GM23338 (cell line): ENCODE results near the gene ZNF697. TPM values are rescaled to one million over a fixed set of nuclear protein-coding genes. Genes with fewer than 3 reads are reported as not detected.

Source experiments
- ATAC-seq: fragments of 200-7000 bp; cut with Tn5 transposase; 3 replicates; pipeline ENCODE4 v1.9.1; 2020
- DNase-seq: peaks from one replicate; pipeline ENCODE4 v3.0.0-alpha.2; 2015; ENCODE audit warnings: low spot score
- H2AFZ ChIP-seq: fragments of 200-600 bp; sonication (generic); 2 replicates; pipeline ENCODE4 v1.8.0; 2016; ENCODE audit warnings: antibody characterized with exemption, mild to moderate bottlenecking, moderate library complexity
- H3F3A ChIP-seq: fragments of 200-600 bp; sonication (generic); replicated peaks from 2 replicates; pipeline ENCODE4 v1.8.0; 2017; ENCODE audit warnings: antibody characterized with exemption, mixed run types, low read depth
- H3K27ac ChIP-seq: fragments of 200-600 bp; sonication (generic); 2 replicates; pipeline ENCODE4 v1.6.1; 2016; ENCODE audit warnings: low read depth
- H3K27me3 ChIP-seq: fragments of 200-600 bp; sonication (generic); 2 replicates; pipeline ENCODE4 v1.8.0; 2016; ENCODE audit warnings: mild to moderate bottlenecking, mixed run types, moderate library complexity; ENCODE audit not compliant: insufficient read depth
- H3K36me3 ChIP-seq: fragments of 200-600 bp; sonication (generic); 2 replicates; pipeline ENCODE4 v1.8.0; 2016; ENCODE audit warnings: mild to moderate bottlenecking; ENCODE audit not compliant: insufficient read depth
- H3K4me1 ChIP-seq: fragments of 200-600 bp; sonication (generic); 2 replicates; pipeline ENCODE4 v1.8.0; 2016; ENCODE audit warnings: mild to moderate bottlenecking, moderate library complexity; ENCODE audit not compliant: insufficient read depth
- H3K4me2 ChIP-seq: fragments of 200-600 bp; sonication (generic); 2 replicates; pipeline ENCODE4 v1.7.1; 2017; ENCODE audit warnings: mixed run types
- H3K4me3 ChIP-seq: fragments of 200-600 bp; sonication (generic); 2 replicates; pipeline ENCODE4 v1.6.1; 2016; ENCODE audit warnings: mixed run types
- H3K79me2 ChIP-seq: fragments of 200-600 bp; sonication (generic); replicated peaks from 2 replicates; pipeline ENCODE4 v1.8.0; 2017; ENCODE audit warnings: mild to moderate bottlenecking; ENCODE audit not compliant: insufficient read depth
- H3K9me2 ChIP-seq: fragments of 200-600 bp; sonication (generic); 2 replicates; pipeline ENCODE4 v1.8.0; 2017; ENCODE audit not compliant: insufficient read depth
- H4K20me1 ChIP-seq: fragments of 200-600 bp; sonication (generic); replicated peaks from 2 replicates; pipeline ENCODE4 v1.8.0; 2017; ENCODE audit warnings: mild to moderate bottlenecking; ENCODE audit not compliant: insufficient read depth
- H3K27ac Mint-ChIP-seq: 2 replicates; pipeline ENCODE4 v1.8.0; 2020; ENCODE audit warnings: inconsistent platforms, mild to moderate bottlenecking, moderate library complexity, mixed read lengths
- H3K27me3 Mint-ChIP-seq: 3 replicates; pipeline ENCODE4 v1.8.0; 2022; ENCODE audit warnings: low read depth, mild to moderate bottlenecking, moderate library complexity, mixed read lengths, inconsistent platforms; ENCODE audit not compliant: insufficient read depth, poor library complexity
- H3K36me3 Mint-ChIP-seq: 3 replicates; pipeline ENCODE4 v1.8.0; 2021; ENCODE audit warnings: low read depth, mild to moderate bottlenecking, inconsistent platforms, moderate library complexity, mixed read lengths
- H3K4me1 Mint-ChIP-seq: 3 replicates; pipeline ENCODE4 v1.8.0; 2020; ENCODE audit warnings: mild to moderate bottlenecking, inconsistent platforms, mixed read lengths
- H3K4me3 Mint-ChIP-seq: 3 replicates; pipeline ENCODE4 v1.8.0; 2021; ENCODE audit warnings: moderate library complexity, mild to moderate bottlenecking, inconsistent platforms, mixed read lengths
- H3K9me3 Mint-ChIP-seq: 3 replicates; pipeline ENCODE4 v1.8.0; 2020; ENCODE audit warnings: moderate library complexity, mild to moderate bottlenecking, inconsistent platforms, mixed read lengths
- CREB1 ChIP-seq: fragments of 250-450 bp; sonication (Bioruptor Pico); IDR thresholded peaks from 2 replicates; pipeline ENCODE4 v1.5.0; 2020; ENCODE audit warnings: low read depth, mild to moderate bottlenecking, moderate library complexity
- ETS1 ChIP-seq: IDR thresholded peaks from 2 replicates; pipeline ENCODE4 v1.6.1; 2016; ENCODE audit warnings: antibody characterized with exemption
- EZH2 ChIP-seq: fragments of 200-600 bp; sonication (generic); IDR thresholded peaks from one replicate; pipeline ENCODE4 v1.8.0; 2017; ENCODE audit warnings: antibody characterized with exemption, mild to moderate bottlenecking, low read depth; ENCODE audit not compliant: unreplicated experiment
- EZH2phosphoT487 ChIP-seq: fragments of 200-600 bp; sonication (generic); IDR thresholded peaks from one replicate; pipeline ENCODE4 v1.8.1; 2018; ENCODE audit warnings: antibody characterized with exemption; ENCODE audit not compliant: unreplicated experiment
- JUNB ChIP-seq: IDR thresholded peaks from one replicate; pipeline ENCODE4 v1.6.1; 2016; ENCODE audit warnings: antibody characterized with exemption; ENCODE audit not compliant: unreplicated experiment
- NANOG ChIP-seq: IDR thresholded peaks from 2 replicates; pipeline ENCODE4 v1.6.1; 2016; ENCODE audit warnings: antibody characterized with exemption, borderline replicate concordance
- POLR2AphosphoS5 ChIP-seq: IDR thresholded peaks from 2 replicates; pipeline ENCODE4 v1.6.1; 2016; ENCODE audit warnings: antibody characterized with exemption, low read depth
- REST ChIP-seq: IDR thresholded peaks from one replicate; pipeline ENCODE4 v1.6.1; 2018; ENCODE audit warnings: antibody characterized with exemption; ENCODE audit not compliant: unreplicated experiment
- STAT1 ChIP-seq: IDR thresholded peaks from one replicate; pipeline ENCODE4 v1.6.1; 2016; ENCODE audit warnings: antibody characterized with exemption; ENCODE audit not compliant: unreplicated experiment
- ZNF114 ChIP-seq: fragments of 250-450 bp; sonication (Bioruptor Pico); IDR thresholded peaks from 2 replicates; pipeline ENCODE4 v1.5.0; 2020; ENCODE audit warnings: mild to moderate bottlenecking, moderate library complexity
- ZNF331 ChIP-seq: fragments of 250-450 bp; sonication (Bioruptor Pico); IDR thresholded peaks from 2 replicates; pipeline ENCODE4 v1.5.0; 2020; ENCODE audit warnings: low read depth, mild to moderate bottlenecking, moderate library complexity
- polyA plus RNA-seq: library from polyadenylated mRNA; unstranded; fragments of >200 nt; fragmentation: Nextera tagmentation; extraction: Ambion mirVana; gene quantifications from 2 replicates; pipeline ENCODE4 v1.2.1, GENCODE V29; 2016
- total RNA-seq: library from RNA; depleted of rRNA; stranded (reverse); fragments of >200 nt; shearing (Covaris generic); gene quantifications from 2 replicates; pipeline ENCODE4 v1.2.3, GENCODE V29; 2014
- TF ChIP-seq, protein P1 (sequence below): fragments of 250-450 bp; sonication (Bioruptor Pico); IDR thresholded peaks from 2 replicates; pipeline ENCODE4 v1.5.0; 2020; ENCODE audit warnings: mild to moderate bottlenecking, moderate library complexity

Gene ZNF697
- total and polyA plus RNA-seq, 2 experiments from 2014 or later = 5.4 to 32.0 TPM

DNA sequence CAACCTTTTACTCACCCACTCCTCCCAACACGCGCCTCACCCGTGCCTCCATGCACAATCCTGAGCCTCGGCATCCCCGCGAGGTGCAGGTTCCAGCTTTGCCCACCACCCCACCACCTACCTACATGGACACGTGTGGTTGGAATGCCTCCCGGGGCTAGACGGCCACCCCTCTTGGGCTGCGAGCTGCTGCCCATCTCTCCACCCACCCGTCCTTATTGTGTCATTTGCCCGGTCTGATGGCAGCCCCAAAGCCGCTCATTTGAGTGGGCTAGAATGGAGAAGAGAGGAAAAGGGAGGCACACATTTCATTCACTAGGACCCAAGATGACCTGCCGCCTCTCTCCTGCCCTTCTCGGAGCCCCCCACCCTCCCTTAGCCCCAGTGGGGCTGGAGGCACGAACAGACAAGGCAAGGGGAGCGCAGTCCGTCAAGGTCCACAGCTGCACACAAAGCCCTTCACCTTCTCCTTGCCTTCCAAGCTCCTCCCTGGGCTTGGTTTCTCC lies 785 bp downstream of the ZNF697 start (continued):
- TF ChIP-seq ZNF331 (CRISPR knock-in tag) = no peak

- Mint-ChIP-seq H3K27me3 (peaks cover 12% of the 10 kb centered on the region), H3K4me1 (peaks cover 52% of the 10 kb centered on the region), H3K9me3 (no peaks in the 10 kb centered on the region), H3K4me3 (peak overlapping the region; percentile 91), H3K36me3 (peaks cover 14% of the 10 kb centered on the region), H3K27ac (peak overlapping the region; percentile 94)
- no peaks in the 10 kb centered on the region for H3K27me3 ChIP-seq
- peaks cover 54% of the 10 kb centered on the region for H3K79me2 ChIP-seq
- 0 out of 2 replicates have a peak overlapping the region, but pooled peaks have one; percentile 1 for H3K27ac ChIP-seq
- no peak for DNase-seq
- H3K4me3 ChIP-seq = peak overlapping the region; percentile 93
- peak overlapping the region; percentile 98 for H3K4me2 ChIP-seq
- H3K36me3 ChIP-seq = peaks cover 5% of the 10 kb centered on the region; the same call in 1 of the 2 replicates
- peaks cover 52% of the 10 kb centered on the region for H3K4me1 ChIP-seq
- peak; percentile 1 for ATAC-seq
- no peak overlapping the region for H2AFZ ChIP-seq
- peaks cover 16% of the 10 kb centered on the region; the same call in 1 of the 2 replicates for H4K20me1 ChIP-seq
- 0 out of 2 replicates have a peak, but pooled peaks cover 4% of the 10 kb centered on the region for H3F3A ChIP-seq
- no peaks in the 10 kb centered on the region for H3K9me2 ChIP-seq
- TF ChIP-seq, protein P1, sequence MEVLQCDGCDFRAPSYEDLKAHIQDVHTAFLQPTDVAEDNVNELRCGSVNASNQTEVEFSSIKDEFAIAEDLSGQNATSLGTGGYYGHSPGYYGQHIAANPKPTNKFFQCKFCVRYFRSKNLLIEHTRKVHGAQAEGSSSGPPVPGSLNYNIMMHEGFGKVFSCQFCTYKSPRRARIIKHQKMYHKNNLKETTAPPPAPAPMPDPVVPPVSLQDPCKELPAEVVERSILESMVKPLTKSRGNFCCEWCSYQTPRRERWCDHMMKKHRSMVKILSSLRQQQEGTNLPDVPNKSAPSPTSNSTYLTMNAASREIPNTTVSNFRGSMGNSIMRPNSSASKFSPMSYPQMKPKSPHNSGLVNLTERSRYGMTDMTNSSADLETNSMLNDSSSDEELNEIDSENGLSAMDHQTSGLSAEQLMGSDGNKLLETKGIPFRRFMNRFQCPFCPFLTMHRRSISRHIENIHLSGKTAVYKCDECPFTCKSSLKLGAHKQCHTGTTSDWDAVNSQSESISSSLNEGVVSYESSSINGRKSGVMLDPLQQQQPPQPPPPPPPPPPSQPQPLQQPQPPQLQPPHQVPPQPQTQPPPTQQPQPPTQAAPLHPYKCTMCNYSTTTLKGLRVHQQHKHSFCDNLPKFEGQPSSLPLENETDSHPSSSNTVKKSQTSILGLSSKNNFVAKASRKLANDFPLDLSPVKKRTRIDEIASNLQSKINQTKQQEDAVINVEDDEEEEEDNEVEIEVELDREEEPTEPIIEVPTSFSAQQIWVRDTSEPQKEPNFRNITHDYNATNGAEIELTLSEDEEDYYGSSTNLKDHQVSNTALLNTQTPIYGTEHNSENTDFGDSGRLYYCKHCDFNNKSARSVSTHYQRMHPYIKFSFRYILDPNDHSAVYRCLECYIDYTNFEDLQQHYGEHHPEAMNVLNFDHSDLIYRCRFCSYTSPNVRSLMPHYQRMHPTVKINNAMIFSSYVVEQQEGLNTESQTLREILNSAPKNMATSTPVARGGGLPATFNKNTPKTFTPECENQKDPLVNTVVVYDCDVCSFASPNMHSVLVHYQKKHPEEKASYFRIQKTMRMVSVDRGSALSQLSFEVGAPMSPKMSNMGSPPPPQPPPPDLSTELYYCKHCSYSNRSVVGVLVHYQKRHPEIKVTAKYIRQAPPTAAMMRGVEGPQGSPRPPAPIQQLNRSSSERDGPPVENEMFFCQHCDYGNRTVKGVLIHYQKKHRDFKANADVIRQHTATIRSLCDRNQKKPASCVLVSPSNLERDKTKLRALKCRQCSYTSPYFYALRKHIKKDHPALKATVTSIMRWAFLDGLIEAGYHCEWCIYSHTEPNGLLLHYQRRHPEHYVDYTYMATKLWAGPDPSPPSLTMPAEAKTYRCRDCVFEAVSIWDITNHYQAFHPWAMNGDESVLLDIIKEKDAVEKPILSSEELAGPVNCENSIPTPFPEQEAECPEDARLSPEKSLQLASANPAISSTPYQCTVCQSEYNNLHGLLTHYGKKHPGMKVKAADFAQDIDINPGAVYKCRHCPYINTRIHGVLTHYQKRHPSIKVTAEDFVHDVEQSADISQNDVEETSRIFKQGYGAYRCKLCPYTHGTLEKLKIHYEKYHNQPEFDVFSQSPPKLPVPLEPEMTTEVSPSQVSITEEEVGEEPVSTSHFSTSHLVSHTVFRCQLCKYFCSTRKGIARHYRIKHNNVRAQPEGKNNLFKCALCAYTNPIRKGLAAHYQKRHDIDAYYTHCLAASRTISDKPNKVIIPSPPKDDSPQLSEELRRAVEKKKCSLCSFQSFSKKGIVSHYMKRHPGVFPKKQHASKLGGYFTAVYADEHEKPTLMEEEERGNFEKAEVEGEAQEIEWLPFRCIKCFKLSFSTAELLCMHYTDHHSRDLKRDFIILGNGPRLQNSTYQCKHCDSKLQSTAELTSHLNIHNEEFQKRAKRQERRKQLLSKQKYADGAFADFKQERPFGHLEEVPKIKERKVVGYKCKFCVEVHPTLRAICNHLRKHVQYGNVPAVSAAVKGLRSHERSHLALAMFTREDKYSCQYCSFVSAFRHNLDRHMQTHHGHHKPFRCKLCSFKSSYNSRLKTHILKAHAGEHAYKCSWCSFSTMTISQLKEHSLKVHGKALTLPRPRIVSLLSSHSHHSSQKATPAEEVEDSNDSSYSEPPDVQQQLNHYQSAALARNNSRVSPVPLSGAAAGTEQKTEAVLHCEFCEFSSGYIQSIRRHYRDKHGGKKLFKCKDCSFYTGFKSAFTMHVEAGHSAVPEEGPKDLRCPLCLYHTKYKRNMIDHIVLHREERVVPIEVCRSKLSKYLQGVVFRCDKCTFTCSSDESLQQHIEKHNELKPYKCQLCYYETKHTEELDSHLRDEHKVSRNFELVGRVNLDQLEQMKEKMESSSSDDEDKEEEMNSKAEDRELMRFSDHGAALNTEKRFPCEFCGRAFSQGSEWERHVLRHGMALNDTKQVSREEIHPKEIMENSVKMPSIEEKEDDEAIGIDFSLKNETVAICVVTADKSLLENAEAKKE (CRISPR knock-in tag) = no peak
- TF ChIP-seq STAT1 = no peak
- TF ChIP-seq ZNF331 (CRISPR knock-in tag) = no peak
- TF ChIP-seq CREB1 = no peak
- TF ChIP-seq NANOG = no peak
- TF ChIP-seq REST = no peak
- TF ChIP-seq EZH2 = no peak
- no peak for TF ChIP-seq JUNB
- TF ChIP-seq ETS1 = no peak
- no peak for TF ChIP-seq ZNF114 (CRISPR knock-in tag)
- TF ChIP-seq EZH2phosphoT487 = no peak
- TF ChIP-seq POLR2AphosphoS5 = no peak
Observed at GRCh38 chr1:119646521-119647227, 1.4 kb downstream of the ZNF697 start.
